ENCODE measurements around the gene DMD. TPM values are rescaled to one million over a fixed set of nuclear protein-coding genes. Genes with fewer than 3 reads are reported as not detected.

The DMD gene
- total RNA-seq, 3 donors from 2014 or later (not counting 1 experiment from before 2014, with no cell fraction given), result not detected

GRCh38 chrX:31212856-31213748, 1998.2 kb downstream of the DMD start:
- no peaks in the 10 kb centered on the region for H3K9me3 Mint-ChIP-seq
- WGBS (ENCODE audit: insufficient coverage), result 63% methylated on average over 5 of the region's 6 CpGs
- ATAC-seq (no peak), DNase-seq (no peak)
- intact Hi-C loops (cut with micrococcal nuclease), result no loop called here
- no peak for TF ChIP-seq CTCF (IDR thresholded peaks at IDR 0.05)
- no peaks in the 10 kb centered on the region for H3K36me3 Mint-ChIP-seq
- H3K27ac Mint-ChIP-seq, result no peak overlapping the region
- H3K36me3 ChIP-seq (ENCODE audit: control insufficient read depth, insufficient read depth, low read length), result no peaks in the 10 kb centered on the region
- H3K4me3 Mint-ChIP-seq, result no peak overlapping the region
- no peak overlapping the region for H3K4me3 ChIP-seq (ENCODE audit: low read length)
- no peaks in the 10 kb centered on the region for H3K4me1 Mint-ChIP-seq
- no peak overlapping the region for H3K27ac ChIP-seq (ENCODE audit: low read length)
- H3K9me3 ChIP-seq (ENCODE audit: control insufficient read depth, insufficient read depth, low read length), result no peaks in the 10 kb centered on the region
- H3K4me1 ChIP-seq (ENCODE audit: control insufficient read depth, insufficient read depth, low read length), result no peaks in the 10 kb centered on the region
- H3K27me3 ChIP-seq (ENCODE audit: control insufficient read depth, insufficient read depth, low read length), result no peaks in the 10 kb centered on the region
- no peaks in the 10 kb centered on the region for H3K27me3 Mint-ChIP-seq (ENCODE audit: low read depth in 2 of 2)

GRCh38 chrX:31209005-31209628, 2002.2 kb downstream of the DMD start:
- no peaks in the 10 kb centered on the region for H3K4me1 Mint-ChIP-seq
- H3K36me3 Mint-ChIP-seq, result no peaks in the 10 kb centered on the region
- H3K27ac Mint-ChIP-seq, result no peak overlapping the region
- Histone ChIP-seq H3K4me1 (ENCODE audit: control insufficient read depth, insufficient read depth, low read length) (no peaks in the 10 kb centered on the region), H3K27ac (ENCODE audit: low read length) (no peak overlapping the region), H3K36me3 (ENCODE audit: control insufficient read depth, insufficient read depth, low read length) (no peaks in the 10 kb centered on the region), H3K4me3 (ENCODE audit: low read length) (no peak overlapping the region), H3K27me3 (ENCODE audit: control insufficient read depth, insufficient read depth, low read length) (no peaks in the 10 kb centered on the region), H3K9me3 (ENCODE audit: control insufficient read depth, insufficient read depth, low read length) (no peaks in the 10 kb centered on the region)
- WGBS (ENCODE audit: insufficient coverage), result 90% methylated on average over 9 of the region's 10 CpGs
- no peak for DNase-seq
- no peaks in the 10 kb centered on the region for H3K27me3 Mint-ChIP-seq (ENCODE audit: low read depth in 2 of 2)
- H3K4me3 Mint-ChIP-seq, result no peak overlapping the region
- no peak for TF ChIP-seq CTCF (IDR thresholded peaks at IDR 0.05)
- no peaks in the 10 kb centered on the region for H3K9me3 Mint-ChIP-seq
- intact Hi-C loops (cut with micrococcal nuclease), result no loop called here
- ATAC-seq, result no peak

GRCh38 chrX:31201503-31201902, 2009.8 kb downstream of the DMD start:
- TF ChIP-seq CTCF (IDR thresholded peaks at IDR 0.05), result no peak
- no peak overlapping the region for H3K27ac ChIP-seq (ENCODE audit: low read length)
- no peaks in the 10 kb centered on the region for H3K36me3 ChIP-seq (ENCODE audit: control insufficient read depth, insufficient read depth, low read length)
- H3K27me3 ChIP-seq (ENCODE audit: control insufficient read depth, insufficient read depth, low read length), result no peaks in the 10 kb centered on the region
- no peak for DNase-seq
- no peaks in the 10 kb centered on the region for H3K4me1 ChIP-seq (ENCODE audit: control insufficient read depth, insufficient read depth, low read length)
- no peak overlapping the region for H3K4me3 ChIP-seq (ENCODE audit: low read length)
- Mint-ChIP-seq H3K36me3 (no peaks in the 10 kb centered on the region), H3K27me3 (ENCODE audit: low read depth in 2 of 2) (no peaks in the 10 kb centered on the region), H3K27ac (no peak overlapping the region), H3K9me3 (no peaks in the 10 kb centered on the region), H3K4me1 (no peaks in the 10 kb centered on the region), H3K4me3 (no peak overlapping the region)
- 100% methylated on average over 1 of the region's 4 CpGs for WGBS (ENCODE audit: insufficient coverage)
- ATAC-seq, result no peak
- H3K9me3 ChIP-seq (ENCODE audit: control insufficient read depth, insufficient read depth, low read length), result no peaks in the 10 kb centered on the region
- intact Hi-C loops (cut with micrococcal nuclease), result no loop called here

Measured in natural killer cell (primary cell).